Activated T-helper 2 cell treated with anti-CD3 and anti-CD28 coated beads, Interferon-gamma antibody, Interleukin-2, Interleukin-4, amounts not matched to agents 10 μg/mL and 5 μg/mL and 100 μg/mL, durations not matched to agents 14 hours and 24 hours and 36 hours (primary cell): Measurements from ENCODE around the gene PAM16. TPM values are rescaled to one million over a fixed set of nuclear protein-coding genes. Genes with fewer than 3 reads are reported as not detected.
A peak's percentile ranks its signal among the peaks of the same experiment; 100 is the strongest.

Experiments used
- DNase-seq: peaks from one replicate; pipeline ENCODE4 v3.0.0; 2021; ENCODE audit warnings: low spot score
- H3K27ac Mint-ChIP-seq: one replicate; pipeline ENCODE4 v1.8.0; 2021; ENCODE audit warnings: mixed read lengths
- H3K27me3 Mint-ChIP-seq: one replicate; pipeline ENCODE4 v1.8.0; 2021; ENCODE audit warnings: low read depth, mixed read lengths
- H3K36me3 Mint-ChIP-seq: one replicate; pipeline ENCODE4 v1.8.0; 2021; ENCODE audit warnings: low read depth, mixed read lengths
- H3K4me1 Mint-ChIP-seq: one replicate; pipeline ENCODE4 v1.8.0; 2021; ENCODE audit warnings: low read depth, mixed read lengths
- H3K4me3 Mint-ChIP-seq: one replicate; pipeline ENCODE4 v1.8.0; 2021; ENCODE audit warnings: low read depth, mild to moderate bottlenecking, moderate library complexity, mixed read lengths
- H3K9me3 Mint-ChIP-seq: one replicate; pipeline ENCODE4 v1.8.0; 2021; ENCODE audit warnings: mixed read lengths
- intact Hi-C: fragments of 100-400 bp; cut with micrococcal nuclease; formaldehyde crosslinking; loops from one replicate; pipeline ENCODE4 v1.15.1; 2023
- total RNA-seq: library from RNA; stranded (reverse); gene quantifications from 2 replicates; pipeline ENCODE4 v1.2.3, GENCODE V29; 2022

The PAM16 gene
- total RNA-seq, 1 donor from 2014 or later, result 73.8 TPM

- Mint-ChIP-seq H3K27me3 (no peaks in the 10 kb centered on the region), H3K4me3 (no peak overlapping the region), H3K4me1 (no peaks in the 10 kb centered on the region), H3K27ac (no peak overlapping the region), H3K36me3 (peaks cover 40% of the 10 kb centered on the region), H3K9me3 (no peaks in the 10 kb centered on the region)
- intact Hi-C loops, result no loop called here
- DNase-seq, result no peak
Observed at GRCh38 chr16:4361033-4361943, 10.2 kb upstream of the PAM16 start.

GRCh38 chr16:4360538-4361021 is 9.5 kb upstream of the PAM16 start:
- Mint-ChIP-seq H3K4me3 (no peak overlapping the region), H3K36me3 (peaks cover 40% of the 10 kb centered on the region), H3K9me3 (no peaks in the 10 kb centered on the region), H3K27me3 (no peaks in the 10 kb centered on the region), H3K4me1 (no peaks in the 10 kb centered on the region), H3K27ac (no peak overlapping the region)
- DNase-seq, result peak; percentile 20
- intact Hi-C loops, result no loop called here

- H3K27ac Mint-ChIP-seq, result no peak overlapping the region
- H3K4me3 Mint-ChIP-seq, result no peak overlapping the region
- intact Hi-C loops, result loop anchor here (5.0 kb wide), 1 partner anchor 42 kb away; no protein-coding TSS in a partner anchor
- H3K27me3 Mint-ChIP-seq, result no peaks in the 10 kb centered on the region
- H3K36me3 Mint-ChIP-seq, result peaks cover 42% of the 10 kb centered on the region
- DNase-seq, result no peak
- no peaks in the 10 kb centered on the region for H3K9me3 Mint-ChIP-seq
- H3K4me1 Mint-ChIP-seq, result no peaks in the 10 kb centered on the region
Observed at GRCh38 chr16:4359914-4360313, 8.8 kb upstream of the PAM16 start.

GRCh38 chr16:4358831-4359561 is 7.9 kb upstream of the PAM16 start:
- no peak overlapping the region for H3K27ac Mint-ChIP-seq
- H3K36me3 Mint-ChIP-seq, result peaks cover 44% of the 10 kb centered on the region
- no peaks in the 10 kb centered on the region for H3K4me1 Mint-ChIP-seq
- H3K9me3 Mint-ChIP-seq, result no peaks in the 10 kb centered on the region
- no peak overlapping the region for H3K4me3 Mint-ChIP-seq
- intact Hi-C loops, result loop anchor here (5.0 kb wide), 1 partner anchor 43 kb away; no protein-coding TSS in a partner anchor
- DNase-seq, result peak; percentile 42
- no peaks in the 10 kb centered on the region for H3K27me3 Mint-ChIP-seq

- Mint-ChIP-seq H3K9me3 (no peaks in the 10 kb centered on the region), H3K27me3 (no peaks in the 10 kb centered on the region), H3K36me3 (peaks cover 41% of the 10 kb centered on the region)
Observed at GRCh38 chr16:4358236-4358635, 7.1 kb upstream of the PAM16 start.

GRCh38 chr16:4356820-4357219 is 5.7 kb upstream of the PAM16 start:
- no peaks in the 10 kb centered on the region for H3K9me3 Mint-ChIP-seq
- no peak overlapping the region for H3K27ac Mint-ChIP-seq
- H3K27me3 Mint-ChIP-seq, result no peaks in the 10 kb centered on the region
- intact Hi-C loops, result loop anchor here (5.0 kb wide), 1 partner anchor 45 kb away; no protein-coding TSS in a partner anchor
- DNase-seq, result no peak
- H3K4me1 Mint-ChIP-seq, result peaks cover under 1% of the 10 kb centered on the region
- no peak overlapping the region for H3K4me3 Mint-ChIP-seq
- peaks cover 31% of the 10 kb centered on the region for H3K36me3 Mint-ChIP-seq

More at GRCh38 chr16:4358236-4358635, 7.1 kb upstream of the PAM16 start:
- Mint-ChIP-seq H3K4me3 (no peak overlapping the region), H3K4me1 (no peaks in the 10 kb centered on the region), H3K27ac (no peak overlapping the region)
- no peak for DNase-seq
- intact Hi-C loops, result loop anchor here (5.0 kb wide), 1 partner anchor 44 kb away; no protein-coding TSS in a partner anchor

GRCh38 chr16:4354512-4355409 is 3.6 kb upstream of the PAM16 start:
- Mint-ChIP-seq H3K36me3 (peaks cover 24% of the 10 kb centered on the region), H3K27me3 (no peaks in the 10 kb centered on the region), H3K4me1 (peaks cover 4% of the 10 kb centered on the region), H3K9me3 (no peaks in the 10 kb centered on the region), H3K4me3 (no peak overlapping the region), H3K27ac (no peak overlapping the region)
- DNase-seq, result no peak
- intact Hi-C loops, result loop anchor here (5.0 kb wide), 2 partner anchors 48 to 123 kb away; partner anchors contain the start of gene HMOX2

- intact Hi-C loops, result loop anchor here (5.0 kb wide), 1 partner anchor 124 kb away; the partner anchor contains the start of gene HMOX2
Observed at GRCh38 chr16:4353675-4354074, 2.6 kb upstream of the PAM16 start.

GRCh38 chr16:4352843-4353242 is 1.7 kb upstream of the PAM16 start:
- Mint-ChIP-seq H3K9me3 (no peaks in the 10 kb centered on the region), H3K27me3 (no peaks in the 10 kb centered on the region), H3K27ac (no peak overlapping the region), H3K4me3 (no peak overlapping the region), H3K36me3 (peaks cover 22% of the 10 kb centered on the region), H3K4me1 (peaks cover 4% of the 10 kb centered on the region)
- intact Hi-C loops, result loop anchor here (5.0 kb wide), 1 partner anchor 124 kb away; the partner anchor contains the start of gene HMOX2
- DNase-seq, result no peak

More at GRCh38 chr16:4353675-4354074, 2.6 kb upstream of the PAM16 start:
- Mint-ChIP-seq H3K9me3 (no peaks in the 10 kb centered on the region), H3K4me3 (no peak overlapping the region), H3K27ac (no peak overlapping the region), H3K4me1 (peaks cover 4% of the 10 kb centered on the region), H3K27me3 (no peaks in the 10 kb centered on the region), H3K36me3 (peaks cover 18% of the 10 kb centered on the region)
- DNase-seq, result no peak

- H3K9me3 Mint-ChIP-seq, result no peaks in the 10 kb centered on the region
- H3K36me3 Mint-ChIP-seq, result peaks cover 22% of the 10 kb centered on the region
- peaks cover 4% of the 10 kb centered on the region for H3K4me1 Mint-ChIP-seq
- H3K27me3 Mint-ChIP-seq, result no peaks in the 10 kb centered on the region
- peak overlapping the region; percentile 69 for H3K27ac Mint-ChIP-seq
- peak overlapping the region; percentile 42 for H3K4me3 Mint-ChIP-seq
- intact Hi-C loops, result loop anchor here (1.0 to 5.0 kb wide), 2 partner anchors 81 to 125 kb away; partner anchors contain the start of gene HMOX2
- no peak for DNase-seq
Observed at GRCh38 chr16:4351880-4352279, 759 bp upstream of the PAM16 start.

GRCh38 chr16:4350365-4350786 is 745 bp downstream of the PAM16 start:
- Mint-ChIP-seq H3K9me3 (no peaks in the 10 kb centered on the region), H3K36me3 (peaks cover 22% of the 10 kb centered on the region), H3K4me3 (peak overlapping the region; percentile 93), H3K27me3 (no peaks in the 10 kb centered on the region), H3K27ac (peak overlapping the region; percentile 88), H3K4me1 (peaks cover 4% of the 10 kb centered on the region)
- intact Hi-C loops, result loop anchor here (5.0 kb wide), 1 partner anchor 127 kb away; the partner anchor contains the start of gene HMOX2
- DNase-seq, result no peak
